Muscle of leg (tissue), 11 donors: ENCODE results near the gene RIC8B. TPM values are rescaled to one million over a fixed set of nuclear protein-coding genes. Genes with fewer than 3 reads are reported as not detected.

Experiments used
- DNase-seq: peaks from one replicate; pipeline ENCODE4 v3.0.0; 2013
- H3K27ac ChIP-seq: one replicate; pipeline ENCODE4 v1.5.1; 2013; ENCODE audit warnings: mild to moderate bottlenecking, low read length, control low read depth
- H3K27me3 ChIP-seq: one replicate; pipeline ENCODE4 v1.6.1; 2013; ENCODE audit warnings: low read length; ENCODE audit not compliant: control insufficient read depth, insufficient read depth
- H3K36me3 ChIP-seq: one replicate; pipeline ENCODE4 v1.6.1; 2013; ENCODE audit warnings: low read length; ENCODE audit not compliant: control insufficient read depth, insufficient read depth
- H3K4me1 ChIP-seq: one replicate; pipeline ENCODE4 v1.6.1; 2013; ENCODE audit warnings: low read length; ENCODE audit not compliant: control insufficient read depth, insufficient read depth
- H3K4me3 ChIP-seq: one replicate; pipeline ENCODE4 v1.5.1; 2013; ENCODE audit warnings: low read length, control low read depth
- H3K9me3 ChIP-seq: replicated peaks from 2 replicates; pipeline ENCODE4 v1.6.1; 2013; ENCODE audit warnings: low read depth, low read length; ENCODE audit not compliant: control insufficient read depth
- WGBS: methylation state at CpG from one replicate; pipeline ENCODE4 v1.1.5; 2013; ENCODE audit warnings: missing lambda C conversion rate; ENCODE audit not compliant: insufficient coverage; 5-methylcytosine and 5-hydroxymethylcytosine counted together
- polyA plus RNA-seq, 8 donors: library from polyadenylated mRNA; unstranded; fragments of 120-200 nt; gene quantifications; one replicate each; pipeline versions ENCODE4 v1.2.1 to v1.2.3, GENCODE V29; 2013; ENCODE audit warnings: inconsistent platforms in 1 of 8, low replicate concordance in 1 of 8; ENCODE audit not compliant: insufficient read length in 8 of 8, insufficient read depth in 1 of 8
- total RNA-seq: library from RNA; stranded (reverse); fragments of 120-200 nt; gene quantifications from one replicate; pipeline ENCODE4 v1.2.4, GENCODE V29; 2013

RIC8B gene
- total and polyA plus RNA-seq, 9 donors: 12.9 to 17.1 (median 14.4) TPM

GRCh38 chr12:106769078-106769477 is 5.4 kb upstream of the RIC8B start:
- H3K27ac ChIP-seq: no peak overlapping the region
- H3K9me3 ChIP-seq: no peaks in the 10 kb centered on the region
- WGBS: no CpG with 5 or more reads among the region's 5 CpGs
- H3K27me3 ChIP-seq: no peaks in the 10 kb centered on the region
- peaks cover 7% of the 10 kb centered on the region for H3K4me1 ChIP-seq
- no peaks in the 10 kb centered on the region for H3K36me3 ChIP-seq
- DNase-seq: no peak
- H3K4me3 ChIP-seq: no peak overlapping the region

- H3K36me3 ChIP-seq: no peaks in the 10 kb centered on the region
- no peaks in the 10 kb centered on the region for H3K27me3 ChIP-seq
- H3K27ac ChIP-seq: no peak overlapping the region
- no peak for DNase-seq
- H3K9me3 ChIP-seq: no peaks in the 10 kb centered on the region
- no peak overlapping the region for H3K4me3 ChIP-seq
- WGBS: 50% methylated on average over 4 of the region's 6 CpGs
- peaks cover 7% of the 10 kb centered on the region for H3K4me1 ChIP-seq
These were observed 4.9 kb upstream of the RIC8B start for GRCh38 chr12:106769546-106769945.

GRCh38 chr12:106771425-106771824 is 3.1 kb upstream of the RIC8B start:
- Histone ChIP-seq H3K27ac (no peak overlapping the region), H3K4me3 (no peak overlapping the region)

GRCh38 chr12:106773286-106774004 is 1.0 kb upstream of the RIC8B start:
- no peak for DNase-seq
- Histone ChIP-seq H3K27ac (peak overlapping the region; percentile 100), H3K36me3 (no peaks in the 10 kb centered on the region), H3K27me3 (no peaks in the 10 kb centered on the region), H3K4me3 (peak overlapping the region; percentile 93), H3K9me3 (no peaks in the 10 kb centered on the region), H3K4me1 (peaks cover 5% of the 10 kb centered on the region)
- 53% methylated on average over 17 of the region's 25 CpGs for WGBS

More at GRCh38 chr12:106771425-106771824, 3.1 kb upstream of the RIC8B start:
- no peaks in the 10 kb centered on the region for H3K36me3 ChIP-seq
- no peaks in the 10 kb centered on the region for H3K27me3 ChIP-seq
- no peaks in the 10 kb centered on the region for H3K9me3 ChIP-seq
- no peak for DNase-seq
- peaks cover 6% of the 10 kb centered on the region for H3K4me1 ChIP-seq

- DNase-seq: no peak
- Histone ChIP-seq H3K9me3 (no peaks in the 10 kb centered on the region), H3K27ac (peak overlapping the region; percentile 100), H3K4me1 (peaks cover 5% of the 10 kb centered on the region), H3K4me3 (peak overlapping the region; percentile 93), H3K36me3 (no peaks in the 10 kb centered on the region), H3K27me3 (no peaks in the 10 kb centered on the region)
- 0% methylated on average over 22 of the region's 29 CpGs for WGBS
These were observed 484 bp downstream of the RIC8B start for GRCh38 chr12:106774808-106775524.

- Histone ChIP-seq H3K27me3 (no peaks in the 10 kb centered on the region), H3K4me3 (no peak overlapping the region), H3K4me1 (peaks cover 5% of the 10 kb centered on the region), H3K36me3 (no peaks in the 10 kb centered on the region), H3K9me3 (no peaks in the 10 kb centered on the region), H3K27ac (no peak overlapping the region)
- no peak for DNase-seq
- 100% methylated on average over 1 of the region's 5 CpGs for WGBS
These were observed 2.4 kb downstream of the RIC8B start for GRCh38 chr12:106776897-106777296.

DNA sequence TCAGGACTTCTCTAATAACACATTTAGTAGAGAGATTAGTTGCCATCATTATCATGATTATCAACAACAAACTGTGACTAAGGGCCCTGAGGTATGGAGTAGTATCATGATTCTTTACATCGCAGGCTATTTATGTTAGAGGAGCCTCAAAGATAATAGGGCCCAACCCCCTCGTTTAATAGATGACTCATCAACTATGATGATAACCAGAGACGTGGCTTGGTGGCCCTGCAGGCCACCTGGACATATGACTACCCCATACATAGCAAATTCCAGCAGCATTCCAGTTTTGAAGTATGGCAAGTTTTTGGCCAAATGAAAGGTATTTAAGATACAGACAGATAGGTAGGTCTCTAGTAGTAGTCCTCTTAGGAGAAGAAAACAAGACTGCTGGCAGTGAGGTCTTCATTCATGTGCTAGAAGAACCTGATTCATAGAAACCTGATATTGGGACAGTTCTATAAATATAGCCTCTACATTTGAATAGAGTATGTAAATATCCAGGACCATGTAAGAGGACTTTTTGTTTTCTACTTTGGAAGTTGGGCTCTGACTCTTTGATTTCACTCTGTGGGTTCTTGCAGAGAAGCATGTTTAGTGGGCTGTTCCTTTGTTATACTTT is 5.6 kb downstream of the RIC8B start:
- H3K36me3 ChIP-seq: peaks cover 8% of the 10 kb centered on the region
- no peak overlapping the region for H3K27ac ChIP-seq
- DNase-seq: no peak
- no CpG with 5 or more reads among the region's 3 CpGs for WGBS
- H3K27me3 ChIP-seq: no peaks in the 10 kb centered on the region
- no peaks in the 10 kb centered on the region for H3K9me3 ChIP-seq
- peaks cover 5% of the 10 kb centered on the region for H3K4me1 ChIP-seq
- H3K4me3 ChIP-seq: no peak overlapping the region

DNA sequence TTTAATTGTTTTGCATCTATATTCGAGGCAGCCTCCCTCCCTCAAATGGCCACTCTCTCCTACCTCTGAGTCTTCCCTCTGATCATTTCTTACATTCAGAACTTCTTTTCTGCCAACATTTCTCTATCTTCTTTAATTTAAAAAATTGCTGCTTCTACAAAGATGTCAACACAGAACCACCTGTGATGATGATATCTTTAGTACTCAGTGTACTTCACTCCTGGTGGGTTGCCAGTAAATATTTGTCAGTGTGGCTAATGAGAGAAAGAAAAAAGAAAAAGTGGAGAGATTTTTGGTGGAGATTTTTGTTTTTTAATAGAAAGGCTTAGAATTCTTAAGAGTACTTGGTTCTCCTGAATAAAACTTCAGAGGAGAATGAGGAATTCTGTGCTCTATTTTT is 8.1 kb downstream of the RIC8B start:
- H3K4me1 ChIP-seq: peaks cover 3% of the 10 kb centered on the region
- peaks cover 8% of the 10 kb centered on the region for H3K36me3 ChIP-seq
- no peak for DNase-seq
- H3K4me3 ChIP-seq: no peak overlapping the region
- 67% methylated on average over 1 of the region's 1 CpG for WGBS
- no peaks in the 10 kb centered on the region for H3K9me3 ChIP-seq
- no peaks in the 10 kb centered on the region for H3K27me3 ChIP-seq
- H3K27ac ChIP-seq: no peak overlapping the region

DNA sequence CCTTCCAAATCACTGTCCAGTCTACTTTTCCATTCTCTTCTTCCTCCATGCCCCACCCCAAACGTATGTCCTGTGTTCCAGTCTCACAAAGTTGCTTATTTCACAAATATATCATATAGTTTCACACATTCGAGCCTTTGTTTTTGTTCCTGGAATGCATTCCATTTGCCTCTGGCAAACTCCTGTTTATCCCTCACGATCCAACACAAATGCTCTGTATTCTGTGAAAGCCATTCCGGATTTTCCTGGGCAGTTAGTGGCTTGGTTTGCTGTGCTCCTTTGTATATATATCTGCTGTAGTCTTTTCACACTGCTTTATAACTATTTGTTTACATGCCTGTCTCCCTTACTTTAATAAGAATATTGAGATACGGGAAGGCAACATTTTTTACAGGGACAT is 9.0 kb downstream of the RIC8B start:
- no peak for DNase-seq
- no peak overlapping the region for H3K27ac ChIP-seq
- H3K36me3 ChIP-seq: peaks cover 9% of the 10 kb centered on the region
- no peaks in the 10 kb centered on the region for H3K27me3 ChIP-seq
- no peak overlapping the region for H3K4me3 ChIP-seq
- 83% methylated on average over 2 of the region's 5 CpGs for WGBS
- H3K9me3 ChIP-seq: no peaks in the 10 kb centered on the region
- peaks cover 3% of the 10 kb centered on the region for H3K4me1 ChIP-seq

DNA sequence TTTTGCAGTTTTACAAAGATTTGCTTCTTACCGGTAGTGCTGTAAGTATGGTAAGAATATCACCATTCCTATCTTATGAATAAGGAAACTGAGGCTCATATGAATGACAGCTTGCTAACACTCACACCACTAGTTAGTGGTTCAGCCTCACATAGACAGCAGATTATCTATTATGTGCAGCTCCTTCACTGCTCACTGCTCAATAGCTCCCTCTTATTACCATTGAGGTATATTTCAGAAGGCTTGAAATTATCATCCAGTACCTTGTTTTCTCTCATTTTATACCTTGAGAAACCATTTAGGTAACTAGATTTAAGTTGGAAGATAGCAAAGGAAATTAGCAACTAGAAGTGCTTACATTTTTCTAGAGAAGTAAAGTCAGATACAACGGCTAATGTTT is 15.5 kb downstream of the RIC8B start:
- Histone ChIP-seq H3K9me3 (no peaks in the 10 kb centered on the region), H3K27me3 (no peaks in the 10 kb centered on the region), H3K4me1 (no peaks in the 10 kb centered on the region), H3K36me3 (peaks cover 16% of the 10 kb centered on the region), H3K4me3 (no peak overlapping the region), H3K27ac (no peak overlapping the region)
- no CpG with 5 or more reads among the region's 2 CpGs for WGBS
- DNase-seq: no peak
